Activated naive CD4-positive, alpha-beta T cell treated with Interleukin-2 at 50 U/mL for 16 hours (primary cell): Measurements from ENCODE around the gene ATXN7.

Experiments used
- DNase-seq: peaks from one replicate; pipeline ENCODE4 v3.0.0-alpha.2; 2020

Gene ATXN7

GRCh38 chr3:63988943-63989342, 125.3 kb downstream of the ATXN7 start:
- DNase-seq, result no peak

GRCh38 chr3:63990204-63990603, 126.5 kb downstream of the ATXN7 start:
- DNase-seq, result no peak

GRCh38 chr3:63990733-63991132, 127.1 kb downstream of the ATXN7 start:
- no peak for DNase-seq

GRCh38 chr3:63991666-63992065, 128.0 kb downstream of the ATXN7 start:
- no peak for DNase-seq

- no peak for DNase-seq
These were observed 129.0 kb downstream of the ATXN7 start for GRCh38 chr3:63992516-63993209.

- DNase-seq, result peak; percentile 54
These were observed 130.0 kb downstream of the ATXN7 start for GRCh38 chr3:63993653-63994079.

GRCh38 chr3:63995086-63995485, 131.4 kb downstream of the ATXN7 start:
- DNase-seq, result no peak

- DNase-seq, result no peak
These were observed 135.4 kb downstream of the ATXN7 start for GRCh38 chr3:63998852-63999754.

- DNase-seq, result no peak
These were observed 136.9 kb downstream of the ATXN7 start for GRCh38 chr3:64000453-64001055.

- DNase-seq, result no peak
These were observed 138.6 kb downstream of the ATXN7 start for GRCh38 chr3:64002233-64002632.

GRCh38 chr3:64003589-64003988, 139.9 kb downstream of the ATXN7 start:
- DNase-seq, result no peak

GRCh38 chr3:64008017-64008416, 144.3 kb downstream of the ATXN7 start:
- DNase-seq, result no peak

GRCh38 chr3:64008487-64009351, 145.1 kb downstream of the ATXN7 start:
- DNase-seq, result no peak

- no peak for DNase-seq
These were observed 145.9 kb downstream of the ATXN7 start for GRCh38 chr3:64009528-64009927.

GRCh38 chr3:64010199-64010598, 146.5 kb downstream of the ATXN7 start:
- DNase-seq, result no peak

- no peak for DNase-seq
These were observed 148.0 kb downstream of the ATXN7 start for GRCh38 chr3:64011685-64012084.

- DNase-seq, result no peak
These were observed 153.4 kb downstream of the ATXN7 start for GRCh38 chr3:64016941-64017620.

- DNase-seq, result no peak
These were observed 155.6 kb downstream of the ATXN7 start for GRCh38 chr3:64019271-64019670.

GRCh38 chr3:64019879-64020278, 156.2 kb downstream of the ATXN7 start:
- no peak for DNase-seq

- no peak for DNase-seq
These were observed 158.3 kb downstream of the ATXN7 start for GRCh38 chr3:64021922-64022321.

- peak; percentile 27 for DNase-seq
These were observed 159.0 kb downstream of the ATXN7 start for GRCh38 chr3:64022451-64023186.
